ENCODE measurements around the gene NKIRAS1.
"Not testable (repeated sequence)": the region's sequence is repeated elsewhere in the genome, so short reads cannot be mapped to it uniquely, and the experiment has no call there.

Gene NKIRAS1

GRCh38 chr3:23865595-23866396 lies 51.0 kb downstream of the NKIRAS1 start:
- Histone ChIP-seq H3K9ac (peak overlapping the region in 2 of 11 experiments; percentile 22 to 40; a peak in 1 of 22 replicates), H3K9me3 (replicated peaks in 1 of 11) (peaks cover 0 to 32% (median 20%) of the 10 kb centered on the region in 11 experiments; a peak in 19 of 22 replicates), H3K27ac (0 out of 22 replicates have a peak overlapping the region, but pooled peaks of 1 of the 11 experiments have one; percentile 11), H3K4me1 (peaks cover 12 to 34% (median 21%) of the 10 kb centered on the region in 10 experiments; a peak in 17 of 20 replicates), H3K4me2 (peak overlapping the region in 5 of 11 experiments; percentile 21 to 75 (median 31); a peak in 10 of 22 replicates), H3K27me3 (no peaks in the 10 kb centered on the region), H3K4me3 (no peak overlapping the region), H3K36me3 (peaks cover 44 to 88% (median 70%) of the 10 kb centered on the region in 11 experiments), H4K20me1 (peaks cover 53 to 97% (median 82%) of the 10 kb centered on the region in 11 experiments)
- no peak for TF ChIP-seq Cebpa-rat (IDR thresholded peaks at IDR 0.05)

- Histone ChIP-seq H3K27me3 (no peaks in the 10 kb centered on the region), H3K27ac (no peak overlapping the region), H3K9me3 (replicated peaks in 1 of 11) (peaks cover 0 to 25% (median 15%) of the 10 kb centered on the region in 11 experiments; a peak in 19 of 22 replicates), H3K4me1 (peaks cover 16 to 39% (median 25%) of the 10 kb centered on the region in 10 experiments), H4K20me1 (peaks cover 60 to 100% (median 90%) of the 10 kb centered on the region in 11 experiments), H3K9ac (no peak overlapping the region; a peak in 1 of 22 replicates), H3K36me3 (peaks cover 49 to 90% (median 71%) of the 10 kb centered on the region in 11 experiments), H3K4me3 (no peak overlapping the region), H3K4me2 (peak overlapping the region in 2 of 11 experiments; percentile 44 to 75; a peak in 4 of 22 replicates)
- TF ChIP-seq Cebpa-rat (IDR thresholded peaks at IDR 0.05), result no peak
Observed at GRCh38 chr3:23864931-23865330, 51.9 kb downstream of the NKIRAS1 start.

GRCh38 chr3:23863060-23863459 lies 53.7 kb downstream of the NKIRAS1 start:
- Histone ChIP-seq H3K27me3 (no peaks in the 10 kb centered on the region), H3K9me3 (replicated peaks in 1 of 11) (peaks cover 0 to 11% (median under 1%) of the 10 kb centered on the region in 11 experiments; a peak in 8 of 22 replicates), H3K4me1 (peaks cover 35 to 58% (median 43%) of the 10 kb centered on the region in 10 experiments), H3K4me2 (no peak overlapping the region), H3K27ac (no peak overlapping the region), H3K4me3 (no peak overlapping the region), H3K36me3 (peaks cover 44 to 85% (median 64%) of the 10 kb centered on the region in 11 experiments), H3K9ac (no peak overlapping the region), H4K20me1 (peaks cover 74 to 100% (median 99%) of the 10 kb centered on the region in 11 experiments)
- TF ChIP-seq Cebpa-rat (IDR thresholded peaks at IDR 0.05), result no peak

- Histone ChIP-seq H4K20me1 (peaks cover 83 to 100% (median 100%) of the 10 kb centered on the region in 11 experiments), H3K4me1 (peaks cover 48 to 69% (median 56%) of the 10 kb centered on the region in 10 experiments), H3K9me3 (replicated peaks in 1 of 11) (peaks cover 0 to 17% (median 5%) of the 10 kb centered on the region in 11 experiments; a peak in 9 of 22 replicates), H3K27me3 (no peaks in the 10 kb centered on the region), H3K4me3 (no peak overlapping the region), H3K27ac (no peak overlapping the region), H3K9ac (no peak overlapping the region), H3K36me3 (peaks cover 44 to 76% (median 63%) of the 10 kb centered on the region in 11 experiments), H3K4me2 (no peak overlapping the region)
- no peak for TF ChIP-seq Cebpa-rat (IDR thresholded peaks at IDR 0.05)
Observed at GRCh38 chr3:23861689-23862088, 55.1 kb downstream of the NKIRAS1 start.

DNA sequence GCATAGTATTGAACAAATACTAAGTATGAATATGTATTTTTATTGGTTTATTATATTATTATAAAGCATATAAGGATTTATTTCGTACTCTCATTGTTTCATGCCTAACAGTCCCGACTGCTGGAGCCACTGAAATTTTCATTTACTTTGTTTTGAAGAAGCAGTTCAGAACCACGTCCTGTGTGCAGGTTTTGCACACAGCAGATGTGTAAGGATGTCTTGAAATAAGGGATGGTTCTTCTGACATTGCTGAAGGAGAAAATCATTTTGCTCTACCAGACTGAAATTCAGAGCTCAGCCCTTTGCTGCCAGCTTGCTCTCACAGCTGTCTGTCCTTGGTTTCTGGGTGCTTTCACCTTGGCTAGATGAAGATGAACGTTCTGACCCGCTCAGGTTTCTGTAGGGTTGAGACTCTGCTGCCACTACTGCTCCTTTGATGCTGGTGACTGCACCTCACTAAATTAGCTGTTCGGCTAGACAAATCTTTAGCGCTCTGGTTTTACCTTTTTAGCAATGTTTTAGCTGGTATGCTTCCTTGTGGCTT lies 56.9 kb downstream of the NKIRAS1 start:
- no peaks in the 10 kb centered on the region for H3K27me3 ChIP-seq
- H3K4me1 ChIP-seq, result peaks cover 45 to 65% (median 58%) of the 10 kb centered on the region in 10 experiments
- H3K4me2 ChIP-seq, result peak overlapping the region in 9 of 11 experiments; percentile 64 to 88 (median 70); a peak in 13 of 22 replicates
- no peak overlapping the region for H3K9ac ChIP-seq
- H3K9me3 ChIP-seq (replicated peaks in 1 of 11), result peaks cover 0 to 17% (median 5%) of the 10 kb centered on the region in 11 experiments; a peak in 9 of 22 replicates
- no peak for TF ChIP-seq Cebpa-rat (IDR thresholded peaks at IDR 0.05)
- H4K20me1 ChIP-seq, result peaks cover 75 to 100% (median 98%) of the 10 kb centered on the region in 11 experiments
- H3K27ac ChIP-seq, result no peak overlapping the region; a peak in 1 of 22 replicates
- H3K4me3 ChIP-seq, result no peak overlapping the region
- peaks cover 36 to 58% (median 49%) of the 10 kb centered on the region in 11 experiments for H3K36me3 ChIP-seq

DNA sequence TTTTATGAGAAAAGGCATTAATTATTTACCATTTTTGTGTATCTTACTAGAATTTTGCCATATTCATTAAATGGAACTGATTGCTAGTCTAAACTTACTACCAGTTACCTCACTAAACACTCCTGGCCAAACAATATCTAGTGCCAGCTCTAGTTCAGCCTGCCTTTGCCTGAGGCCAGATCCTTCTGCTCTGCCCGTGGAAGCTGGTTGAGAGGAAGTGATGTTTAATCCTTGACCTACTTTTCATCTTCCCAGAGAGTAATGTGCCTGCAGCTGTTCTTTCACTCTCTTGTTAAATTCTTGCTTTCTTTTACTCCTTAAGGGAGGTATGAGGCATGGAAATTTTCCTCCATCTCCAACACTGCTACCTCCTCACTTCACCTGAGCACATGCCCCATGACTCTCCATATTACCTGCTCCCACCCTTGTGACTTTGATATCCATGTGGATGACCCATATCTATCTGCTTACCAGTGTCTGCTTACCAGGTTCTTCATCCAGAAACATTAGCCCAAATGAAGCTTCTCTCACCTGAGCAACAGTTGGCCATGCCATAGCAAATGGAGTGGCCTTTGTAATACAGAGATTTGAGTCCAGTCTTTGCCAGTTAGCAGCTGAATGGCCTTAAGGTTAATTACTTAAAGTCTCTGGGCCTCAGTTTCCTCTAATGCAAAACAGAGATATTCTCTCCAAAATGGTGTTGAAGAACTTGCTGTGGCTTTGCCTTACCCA lies 57.6 kb downstream of the NKIRAS1 start:
- Histone ChIP-seq H3K4me1 (peaks cover 45 to 66% (median 57%) of the 10 kb centered on the region in 10 experiments), H3K4me3 (no peak overlapping the region), H3K4me2 (peak overlapping the region; percentile 58 to 88 (median 70)), H3K9me3 (replicated peaks in 1 of 11) (peaks cover 0 to 17% (median 5%) of the 10 kb centered on the region in 11 experiments; a peak in 9 of 22 replicates), H3K27me3 (no peaks in the 10 kb centered on the region), H4K20me1 (peaks cover 71 to 100% (median 98%) of the 10 kb centered on the region in 11 experiments), H3K9ac (no peak overlapping the region), H3K27ac (peak overlapping the region in 4 of 11 experiments; percentile 3 to 34 (median 16); a peak in 4 of 22 replicates), H3K36me3 (peaks cover 36 to 52% (median 44%) of the 10 kb centered on the region in 11 experiments)
- TF ChIP-seq Cebpa-rat (IDR thresholded peaks at IDR 0.05), result no peak

- Histone ChIP-seq H4K20me1 (peaks cover 62 to 100% (median 97%) of the 10 kb centered on the region in 11 experiments), H3K4me3 (peak overlapping the region in 1 of 10 experiments; percentile 1; a peak in 2 of 20 replicates), H3K9me3 (replicated peaks in 1 of 11) (peaks cover 7 to 26% (median 16%) of the 10 kb centered on the region in 11 experiments; a peak in 21 of 22 replicates), H3K27ac (peak overlapping the region; percentile 2 to 76 (median 59); a peak in 16 of 22 replicates), H3K9ac (peak overlapping the region in 9 of 11 experiments; percentile 13 to 70 (median 48); a peak in 13 of 22 replicates), H3K4me2 (peak overlapping the region; percentile 62 to 90 (median 74)), H3K4me1 (peaks cover 45 to 62% (median 51%) of the 10 kb centered on the region in 10 experiments), H3K36me3 (peaks cover 26 to 53% (median 44%) of the 10 kb centered on the region in 11 experiments), H3K27me3 (no peaks in the 10 kb centered on the region)
- no peak for TF ChIP-seq Cebpa-rat (IDR thresholded peaks at IDR 0.05)
Observed at GRCh38 chr3:23856286-23856685, 60.5 kb downstream of the NKIRAS1 start.

DNA sequence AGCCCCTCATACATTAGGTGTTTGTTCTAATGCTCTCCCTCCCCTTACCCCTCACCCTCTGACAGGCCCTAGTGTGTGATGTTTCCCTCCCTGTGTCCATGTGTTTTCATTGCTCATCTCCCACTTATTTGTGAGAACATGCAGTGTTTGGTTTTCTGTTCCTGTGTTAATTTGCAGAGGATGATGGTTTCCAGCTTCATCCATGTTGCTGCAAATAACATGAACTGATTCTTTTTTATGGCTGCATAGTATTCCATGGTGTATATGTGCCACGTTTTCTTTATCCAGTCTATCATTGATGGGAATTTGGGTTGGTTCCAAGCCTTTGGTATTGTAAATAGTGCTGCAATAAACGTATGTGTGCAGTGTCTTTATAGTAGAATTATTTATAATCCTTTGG lies 67.3 kb downstream of the NKIRAS1 start:
- Histone ChIP-seq H3K9me3 (replicated peaks in 1 of 11) (peaks cover 13 to 46% (median 34%) of the 10 kb centered on the region in 11 experiments), H3K36me3 (peaks cover 22 to 83% (median 65%) of the 10 kb centered on the region in 11 experiments), H3K4me1 (peaks cover 6 to 29% (median 9%) of the 10 kb centered on the region in 10 experiments; a peak in 15 of 20 replicates), H4K20me1 (peaks cover 31 to 100% (median 93%) of the 10 kb centered on the region in 11 experiments; a peak in 21 of 22 replicates)
- not testable (repeated sequence) for H3K9ac ChIP-seq, H3K4me3 ChIP-seq, H3K27me3 ChIP-seq, H3K4me2 ChIP-seq, H3K27ac ChIP-seq
